H1 (cell line): ENCODE results near the gene ME3. TPM values are rescaled to one million over a fixed set of nuclear protein-coding genes. Genes with fewer than 3 reads are reported as not detected.

Experiments
- CTCF ChIA-PET: fragments of 300-600 bp; sonication (Branson Sonifier 250); formaldehyde crosslinking; loops from one replicate; lab custom pipeline; 2021; ENCODE audit not compliant: partially characterized antibody; lab: Charles Lee
- POLR2A ChIA-PET: fragments of 300-600 bp; sonication (Branson Sonifier 250); formaldehyde crosslinking; loops from one replicate; lab custom pipeline; 2021; ENCODE audit warnings: inconsistent platforms; ENCODE audit not compliant: partially characterized antibody; lab: Charles Lee
- DNase-seq, 2 experiments: peaks; one replicate each; pipeline versions ENCODE4 v3.0.0 to v3.0.0-alpha.2; 2010 to 2022; ENCODE audit warnings: low spot score in 2 of 2, low read depth in 1 of 2, mixed read lengths in 1 of 2
- FAIRE-seq: peaks from 2 replicates; lab custom pipeline; 2011; peaks lifted over from hg19 to GRCh38; lab: Jason Lieb, UNC
- H2AFZ ChIP-seq: 2 replicates; pipeline ENCODE4 v1.8.1; 2012; ENCODE audit warnings: low read length, inconsistent platforms
- H2AK5ac ChIP-seq: 2 replicates; pipeline ENCODE4 v1.6.1; 2013; ENCODE audit warnings: low read depth, low read length
- H2BK120ac ChIP-seq: replicated peaks from 2 replicates; pipeline ENCODE3; 2013; ENCODE audit warnings: low read depth, low read length, inconsistent platforms
- H2BK12ac ChIP-seq: 2 replicates; pipeline ENCODE4 v1.6.1; 2013; ENCODE audit warnings: low read depth, low read length
- H2BK15ac ChIP-seq: 2 replicates; pipeline ENCODE4 v1.6.1; 2013; ENCODE audit warnings: low read length
- H2BK20ac ChIP-seq: 2 replicates; pipeline ENCODE4 v1.6.1; 2013; ENCODE audit warnings: low read length
- H2BK5ac ChIP-seq: 2 replicates; pipeline ENCODE4 v1.6.1; 2013; ENCODE audit warnings: low read depth, low read length
- H3K14ac ChIP-seq: 2 replicates; pipeline ENCODE4 v1.6.1; 2013; ENCODE audit warnings: inconsistent platforms; ENCODE audit not compliant: insufficient read length
- H3K18ac ChIP-seq: 2 replicates; pipeline ENCODE4 v1.6.1; 2013; ENCODE audit warnings: low read length; ENCODE audit errors: extremely low read depth
- H3K23ac ChIP-seq: 2 replicates; pipeline ENCODE4 v1.6.1; 2013; ENCODE audit warnings: inconsistent platforms; ENCODE audit not compliant: insufficient read length
- H3K23me2 ChIP-seq: 2 replicates; pipeline ENCODE4 v1.6.1; 2013; ENCODE audit warnings: low read depth, low read length
- H3K27ac ChIP-seq: 2 replicates; pipeline ENCODE4 v1.6.1; 2011; ENCODE audit warnings: low read depth, low read length, inconsistent platforms
- H3K27me3 ChIP-seq, 4 experiments: replicated peaks in 1 of 4; 1 replicate in 1 of 4; 2 replicates in 3 of 4; pipeline versions ENCODE4 v1.6.1 to v1.8.1; 2011 to 2013; ENCODE audit warnings: low read length in 3 of 4, mild to moderate bottlenecking in 3 of 4, inconsistent platforms in 2 of 4, mixed read lengths in 2 of 4, moderate library complexity in 1 of 4; ENCODE audit not compliant: control insufficient read depth in 3 of 4, insufficient read depth in 3 of 4; ENCODE audit errors: extremely low read depth in 1 of 4
- H3K36me3 ChIP-seq, 4 experiments: 2 replicates each; pipeline versions ENCODE4 v1.6.1 to v1.8.1; 2011 to 2013; ENCODE audit warnings: mild to moderate bottlenecking in 4 of 4, low read length in 3 of 4, moderate library complexity in 2 of 4, control low read depth in 1 of 4, inconsistent platforms in 1 of 4; ENCODE audit not compliant: insufficient read depth in 4 of 4, control insufficient read depth in 2 of 4
- H3K4ac ChIP-seq: replicated peaks from 2 replicates; pipeline ENCODE3; 2013; ENCODE audit warnings: low read length, low read depth, mixed read lengths, inconsistent platforms; ENCODE audit not compliant: insufficient read length
- H3K4me1 ChIP-seq, 4 experiments: replicated peaks in 1 of 4; 1 replicate in 1 of 4; 2 replicates in 3 of 4; pipeline versions ENCODE4 v1.6.1 to v1.8.1; 2011 to 2013; ENCODE audit warnings: low read length in 3 of 4, inconsistent platforms in 2 of 4, mixed read lengths in 1 of 4; ENCODE audit not compliant: insufficient read depth in 4 of 4, control insufficient read depth in 3 of 4
- H3K4me2 ChIP-seq, 2 experiments: 2 replicates each; pipeline versions ENCODE4 v1.6.1 to v1.8.1; 2011 to 2013; ENCODE audit warnings: low read depth in 2 of 2, low read length in 2 of 2, control low read depth in 1 of 2, inconsistent platforms in 1 of 2, mild to moderate bottlenecking in 1 of 2; ENCODE audit not compliant: insufficient read depth in 1 of 2
- H3K4me3 ChIP-seq, 4 experiments: fragments of 200-600, 300-600 bp in 1 of 4; sonication (generic), shearing (Covaris generic), sonication (Bioruptor Twin) in 1 of 4; 2 replicates each; pipeline versions ENCODE4 v1.5.1 to v1.8.1; 2011 to 2016; ENCODE audit warnings: low read length in 4 of 4, low read depth in 3 of 4, control low read depth in 2 of 4, inconsistent platforms in 2 of 4, mild to moderate bottlenecking in 2 of 4, mixed read lengths in 1 of 4, moderate library complexity in 1 of 4; ENCODE audit not compliant: insufficient read depth in 2 of 4; ENCODE audit errors: extremely low read depth in 1 of 4
- H3K56ac ChIP-seq: replicated peaks from 2 replicates; pipeline ENCODE3; 2013; ENCODE audit warnings: low read depth, mild to moderate bottlenecking, mixed read lengths, low read length, inconsistent platforms; ENCODE audit not compliant: insufficient read length
- H3K79me1 ChIP-seq: 2 replicates; pipeline ENCODE4 v1.6.1; 2013; ENCODE audit warnings: low read depth, low read length, control low read depth
- H3K79me2 ChIP-seq, 2 experiments: 2 replicates each; pipeline versions ENCODE4 v1.6.1 to v1.8.1; 2012 to 2013; ENCODE audit warnings: low read length in 2 of 2, mild to moderate bottlenecking in 2 of 2, inconsistent platforms in 1 of 2; ENCODE audit not compliant: insufficient read depth in 2 of 2, control insufficient read depth in 1 of 2
- H3K9ac ChIP-seq, 4 experiments: replicated peaks in 1 of 4; 1 replicate in 1 of 4; 2 replicates in 3 of 4; pipeline versions ENCODE4 v1.6.1 to v1.8.1; 2011 to 2013; ENCODE audit warnings: low read depth in 3 of 4, low read length in 3 of 4, control low read depth in 2 of 4, mild to moderate bottlenecking in 2 of 4, moderate library complexity in 2 of 4, inconsistent platforms in 1 of 4; ENCODE audit errors: extremely low read depth in 1 of 4
- H3K9me3 ChIP-seq, 2 experiments: 2 replicates each; pipeline versions ENCODE4 v1.6.1 to v1.8.1; 2012 to 2013; ENCODE audit warnings: mild to moderate bottlenecking in 2 of 2, moderate library complexity in 2 of 2, control low read depth in 1 of 2, inconsistent platforms in 1 of 2, low read depth in 1 of 2, low read length in 1 of 2, mixed read lengths in 1 of 2; ENCODE audit not compliant: insufficient read depth in 2 of 2
- H4K20me1 ChIP-seq, 2 experiments: replicated peaks in 1 of 2; 2 replicates each; pipeline versions ENCODE3 to v1.8.1; 2011 to 2013; ENCODE audit warnings: inconsistent platforms in 2 of 2, low read length in 2 of 2, mild to moderate bottlenecking in 1 of 2; ENCODE audit not compliant: insufficient read depth in 2 of 2, control insufficient read depth in 1 of 2
- H4K5ac ChIP-seq: 2 replicates; pipeline ENCODE4 v1.6.1; 2013; ENCODE audit warnings: low read length, low read depth, mixed read lengths, inconsistent platforms; ENCODE audit not compliant: insufficient read length
- H4K8ac ChIP-seq: 2 replicates; pipeline ENCODE4 v1.8.0; 2013; ENCODE audit warnings: mild to moderate bottlenecking, moderate library complexity, low read length, inconsistent platforms; ENCODE audit not compliant: insufficient read depth; ENCODE audit errors: extremely low read depth
- H4K91ac ChIP-seq: replicated peaks from 2 replicates; pipeline ENCODE3; 2013; ENCODE audit warnings: low read length, mixed read lengths, inconsistent platforms; ENCODE audit not compliant: insufficient read length
- EGR1 ChIP-seq: IDR thresholded peaks from 2 replicates; pipeline ENCODE4 v1.6.1; 2011; ENCODE audit warnings: low read depth, low read length, borderline replicate concordance
- HDAC6 ChIP-seq: IDR thresholded peaks from one replicate; pipeline ENCODE4 v1.7.1; 2012; ENCODE audit warnings: low read depth, mild to moderate bottlenecking, inconsistent platforms, low read length, moderate library complexity
- MAX ChIP-seq: IDR thresholded peaks from 2 replicates; pipeline ENCODE4 v1.6.1; 2012; ENCODE audit warnings: inconsistent platforms
- WGBS, 2 experiments: shearing (Covaris generic) in 1 of 2; methylation state at CpG; one replicate each; pipeline versions ENCODE4 v1.1.6 to v1.1.7; 2013 to 2015; ENCODE audit warnings: low lambda C conversion rate in 2 of 2, mixed read lengths in 2 of 2, inconsistent platforms in 1 of 2, low coverage in 1 of 2, missing lambda C conversion rate in 1 of 2; ENCODE audit not compliant: insufficient replicate concordance in 2 of 2, insufficient coverage in 1 of 2, insufficient read length in 1 of 2; ENCODE audit errors: extremely low coverage in 1 of 2, missing lambda C conversion rate in 1 of 2; 5-methylcytosine and 5-hydroxymethylcytosine counted together
- polyA plus RNA-seq, 7 experiments: library from polyadenylated mRNA; depleted of rRNA in 3 of 7; stranded (reverse) in 5 of 7; unstranded in 2 of 7; fragments of >200 nt in 5 of 7; fragments of 200-250 nt in 2 of 7; gene quantifications; 1 replicate in 5 of 7; 2 replicates in 1 of 7; 4 replicates in 1 of 7; pipeline versions ENCODE4 v1.2.1 to v1.2.3, GENCODE V29; 2011 to 2013; ENCODE audit warnings: missing spikeins in 2 of 7, mixed read lengths in 2 of 7
- total RNA-seq: library from RNA; stranded (reverse); fragmentation: NEBNext Ultra II Directional; extraction: Animal tissue kit (Norgen Biotek cat#: 25700); gene quantifications from 2 replicates; pipeline ENCODE4 v1.2.1, GENCODE V29; 2021

ME3 gene
- total and polyA plus RNA-seq, 2 of the 8 experiments (the other 6 are each of a cell fraction or from before 2014, with no cell fraction given), result 1.5 to 2.8 TPM

GRCh38 chr11:86693518-86693917, 21.1 kb upstream of the ME3 start:
- no peak overlapping the region for H2BK120ac ChIP-seq
- H2BK5ac ChIP-seq, result no peak overlapping the region
- H3K14ac ChIP-seq, result no peak overlapping the region
- no peak overlapping the region for H4K5ac ChIP-seq
- H3K79me1 ChIP-seq, result no peaks in the 10 kb centered on the region
- H3K4me2 ChIP-seq, result no peak overlapping the region
- no peak overlapping the region for H3K4me3 ChIP-seq
- H4K20me1 ChIP-seq, result no peaks in the 10 kb centered on the region
- no peak overlapping the region for H2AK5ac ChIP-seq
- H3K9me3 ChIP-seq, result no peaks in the 10 kb centered on the region
- H3K23me2 ChIP-seq, result no peaks in the 10 kb centered on the region
- H3K18ac ChIP-seq, result no peak overlapping the region
- FAIRE-seq, result no peak
- no peak overlapping the region for H2AFZ ChIP-seq
- H4K91ac ChIP-seq, result no peak overlapping the region
- H2BK20ac ChIP-seq, result no peak overlapping the region
- no peak overlapping the region for H3K56ac ChIP-seq
- H3K79me2 ChIP-seq, result no peaks in the 10 kb centered on the region
- H2BK12ac ChIP-seq, result no peak overlapping the region
- no peaks in the 10 kb centered on the region for H3K36me3 ChIP-seq
- no peak overlapping the region for H4K8ac ChIP-seq
- no peak overlapping the region for H3K23ac ChIP-seq
- TF ChIP-seq MAX, result no peak
- TF ChIP-seq HDAC6, result no peak
- no peak for TF ChIP-seq EGR1
- WGBS, 2 experiments, result 71% methylated on average over 1 of the region's 1 CpG; no CpG with 5 or more reads in 1 of the 2 experiments
- no peaks in the 10 kb centered on the region for H3K4me1 ChIP-seq
- CTCF ChIA-PET, result interaction anchor here (1.1 to 1.3 kb wide), 2 partner anchors 15 to 17 kb away, joined by 3 to 4 read pairs; no protein-coding TSS in a partner anchor
- H3K9ac ChIP-seq, result no peak overlapping the region
- no peak overlapping the region for H2BK15ac ChIP-seq
- H3K4ac ChIP-seq, result no peak overlapping the region
- POLR2A ChIA-PET, result no interaction called here
- DNase-seq, result no peak
- H3K27me3 ChIP-seq, result no peaks in the 10 kb centered on the region
- H3K27ac ChIP-seq, result no peak overlapping the region
